Measurements from ENCODE around the gene PRSS27. TPM values are rescaled to one million over a fixed set of nuclear protein-coding genes. Genes with fewer than 3 reads are reported as not detected.

Gene PRSS27
- total RNA-seq, 6 experiments from 2014 or later = 0.17 to 0.43 (median 0.31) TPM

DNA sequence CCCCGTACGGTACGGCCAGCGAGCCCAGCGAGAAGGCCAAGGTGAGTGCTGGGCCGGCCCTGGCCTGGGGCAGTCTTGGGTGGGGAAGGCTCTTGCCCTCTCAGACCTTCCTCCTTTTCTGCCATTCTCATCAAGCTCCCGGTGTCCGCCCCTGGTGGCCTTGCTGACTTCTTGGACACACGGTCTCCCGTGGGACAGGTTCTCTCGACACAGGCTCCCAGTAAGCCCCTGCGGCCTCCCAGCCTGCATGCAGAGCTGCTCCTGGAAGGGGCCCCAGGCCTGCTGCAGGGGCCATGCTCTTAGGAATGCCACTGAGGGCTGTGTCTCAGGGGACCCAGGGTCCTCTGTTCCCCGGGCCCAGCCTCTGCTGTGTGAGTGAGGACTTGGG, 17.6 kb downstream of the PRSS27 start:
- Mint-ChIP-seq H3K36me3 (ENCODE audit: low read depth) (no peaks in the 10 kb centered on the region), H3K4me3 (no peak overlapping the region), H3K27ac (no peak overlapping the region), H3K27me3 (ENCODE audit: insufficient read depth) (no peaks in the 10 kb centered on the region; the same call in none of the 2 replicates), H3K4me1 (ENCODE audit: low read depth) (no peaks in the 10 kb centered on the region), H3K9me3 (no peaks in the 10 kb centered on the region)
- TF ChIP-seq, protein P1, sequence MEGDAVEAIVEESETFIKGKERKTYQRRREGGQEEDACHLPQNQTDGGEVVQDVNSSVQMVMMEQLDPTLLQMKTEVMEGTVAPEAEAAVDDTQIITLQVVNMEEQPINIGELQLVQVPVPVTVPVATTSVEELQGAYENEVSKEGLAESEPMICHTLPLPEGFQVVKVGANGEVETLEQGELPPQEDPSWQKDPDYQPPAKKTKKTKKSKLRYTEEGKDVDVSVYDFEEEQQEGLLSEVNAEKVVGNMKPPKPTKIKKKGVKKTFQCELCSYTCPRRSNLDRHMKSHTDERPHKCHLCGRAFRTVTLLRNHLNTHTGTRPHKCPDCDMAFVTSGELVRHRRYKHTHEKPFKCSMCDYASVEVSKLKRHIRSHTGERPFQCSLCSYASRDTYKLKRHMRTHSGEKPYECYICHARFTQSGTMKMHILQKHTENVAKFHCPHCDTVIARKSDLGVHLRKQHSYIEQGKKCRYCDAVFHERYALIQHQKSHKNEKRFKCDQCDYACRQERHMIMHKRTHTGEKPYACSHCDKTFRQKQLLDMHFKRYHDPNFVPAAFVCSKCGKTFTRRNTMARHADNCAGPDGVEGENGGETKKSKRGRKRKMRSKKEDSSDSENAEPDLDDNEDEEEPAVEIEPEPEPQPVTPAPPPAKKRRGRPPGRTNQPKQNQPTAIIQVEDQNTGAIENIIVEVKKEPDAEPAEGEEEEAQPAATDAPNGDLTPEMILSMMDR (IDR thresholded peaks at IDR 0.05) = no peak
- DNase-seq = no peak

DNA sequence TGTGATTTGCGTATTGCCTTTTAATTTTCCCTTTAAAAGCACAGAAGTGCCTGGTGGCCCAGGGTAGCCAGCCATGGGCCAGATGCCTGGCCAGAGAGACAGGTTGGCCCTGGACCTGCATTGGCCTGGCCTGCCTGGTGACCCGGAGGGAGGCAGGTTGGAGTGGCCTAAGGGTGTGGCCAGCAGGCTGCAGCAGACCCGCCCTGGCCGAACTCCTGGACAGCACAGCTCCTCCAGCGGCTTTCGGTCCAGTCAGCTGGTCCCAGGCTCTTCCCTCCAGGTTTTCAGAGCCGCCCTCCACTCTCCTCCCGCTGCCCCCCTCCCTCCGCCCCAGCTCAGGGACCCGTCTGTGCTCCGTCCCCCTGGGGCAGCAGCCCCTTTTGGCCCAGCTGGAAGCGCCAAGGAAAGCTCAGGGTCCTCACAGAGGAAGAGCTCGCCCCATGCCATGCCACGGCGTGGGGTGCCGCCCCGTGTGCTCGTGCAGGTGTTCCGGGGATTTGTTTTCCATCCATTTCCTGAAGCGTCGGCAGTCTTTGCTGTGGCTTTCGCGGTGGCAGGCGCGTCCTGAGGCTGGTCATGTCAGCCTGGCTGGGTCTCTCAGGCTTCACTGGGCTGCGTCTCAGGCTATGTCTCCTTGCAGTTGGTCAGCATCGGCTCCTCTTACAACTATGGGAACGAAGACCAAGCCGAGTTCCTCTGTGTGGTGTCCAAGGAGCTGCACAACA, 18.1 kb downstream of the PRSS27 start:
- H3K4me3 Mint-ChIP-seq = no peak overlapping the region
- no peaks in the 10 kb centered on the region; the same call in none of the 2 replicates for H3K27me3 Mint-ChIP-seq (ENCODE audit: insufficient read depth)
- no peak overlapping the region for H3K27ac Mint-ChIP-seq
- H3K9me3 Mint-ChIP-seq = no peaks in the 10 kb centered on the region
- TF ChIP-seq, protein P1 (IDR thresholded peaks at IDR 0.05) = no peak
- no peak for DNase-seq
- H3K4me1 Mint-ChIP-seq (ENCODE audit: low read depth) = no peaks in the 10 kb centered on the region
- peaks cover 4% of the 10 kb centered on the region; the same call in 1 of the 2 replicates for H3K36me3 Mint-ChIP-seq (ENCODE audit: low read depth)

DNA sequence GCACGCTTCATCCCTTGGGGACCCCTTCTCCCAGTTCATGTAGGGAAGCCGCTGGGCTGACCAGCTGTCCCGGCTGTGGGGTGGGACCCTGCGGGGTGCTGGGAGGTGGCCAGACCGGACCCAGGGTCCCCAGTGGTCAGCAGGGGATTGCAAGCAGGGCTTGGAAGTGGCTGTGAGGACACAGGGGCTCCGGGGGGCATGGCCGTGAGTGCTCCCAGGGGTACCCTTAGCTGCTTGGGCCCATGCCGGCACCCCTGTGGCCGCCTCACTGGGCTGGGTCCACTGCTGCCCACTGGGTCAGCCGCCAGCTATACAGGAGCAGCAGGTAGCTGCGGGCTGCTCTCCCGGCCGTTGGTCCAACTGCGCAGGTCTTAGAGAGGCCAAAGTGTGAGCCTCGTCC, 18.8 kb downstream of the PRSS27 start:
- peaks cover 7% of the 10 kb centered on the region; the same call in 1 of the 2 replicates for H3K36me3 Mint-ChIP-seq (ENCODE audit: low read depth)
- TF ChIP-seq, protein P1 (IDR thresholded peaks at IDR 0.05) = no peak
- no peaks in the 10 kb centered on the region for H3K4me1 Mint-ChIP-seq (ENCODE audit: low read depth)
- H3K4me3 Mint-ChIP-seq = no peak overlapping the region
- H3K9me3 Mint-ChIP-seq = no peaks in the 10 kb centered on the region
- H3K27ac Mint-ChIP-seq = no peak overlapping the region
- DNase-seq = no peak
- no peaks in the 10 kb centered on the region; the same call in 1 of the 2 replicates for H3K27me3 Mint-ChIP-seq (ENCODE audit: insufficient read depth)

DNA sequence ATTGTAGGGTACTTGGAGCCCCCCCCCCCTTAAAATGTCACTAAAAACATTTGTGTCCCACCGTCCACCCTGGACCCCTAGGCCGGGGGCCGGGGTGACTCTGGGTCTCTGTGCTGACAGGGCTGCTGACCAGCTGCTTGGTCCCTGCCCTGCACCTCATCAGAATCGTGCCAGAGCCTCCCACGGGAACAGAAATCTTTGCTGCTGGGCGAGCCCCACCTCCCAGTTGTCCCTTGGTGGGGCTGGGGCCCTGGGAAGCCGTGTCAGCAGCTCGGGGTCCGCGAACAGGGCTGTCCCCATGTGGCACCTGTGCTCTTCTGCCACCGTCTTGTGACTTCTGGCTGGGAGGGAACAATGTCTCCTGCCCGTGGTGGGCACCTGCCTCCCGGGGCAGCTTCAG, 19.2 kb downstream of the PRSS27 start:
- no peaks in the 10 kb centered on the region; the same call in 1 of the 2 replicates for H3K27me3 Mint-ChIP-seq (ENCODE audit: insufficient read depth)
- no peak overlapping the region for H3K4me3 Mint-ChIP-seq
- TF ChIP-seq, protein P1 (IDR thresholded peaks at IDR 0.05) = no peak
- peaks cover 7% of the 10 kb centered on the region; the same call in 1 of the 2 replicates for H3K36me3 Mint-ChIP-seq (ENCODE audit: low read depth)
- no peaks in the 10 kb centered on the region for H3K9me3 Mint-ChIP-seq
- H3K27ac Mint-ChIP-seq = no peak overlapping the region
- H3K4me1 Mint-ChIP-seq (ENCODE audit: low read depth) = no peaks in the 10 kb centered on the region
- no peak for DNase-seq

DNA sequence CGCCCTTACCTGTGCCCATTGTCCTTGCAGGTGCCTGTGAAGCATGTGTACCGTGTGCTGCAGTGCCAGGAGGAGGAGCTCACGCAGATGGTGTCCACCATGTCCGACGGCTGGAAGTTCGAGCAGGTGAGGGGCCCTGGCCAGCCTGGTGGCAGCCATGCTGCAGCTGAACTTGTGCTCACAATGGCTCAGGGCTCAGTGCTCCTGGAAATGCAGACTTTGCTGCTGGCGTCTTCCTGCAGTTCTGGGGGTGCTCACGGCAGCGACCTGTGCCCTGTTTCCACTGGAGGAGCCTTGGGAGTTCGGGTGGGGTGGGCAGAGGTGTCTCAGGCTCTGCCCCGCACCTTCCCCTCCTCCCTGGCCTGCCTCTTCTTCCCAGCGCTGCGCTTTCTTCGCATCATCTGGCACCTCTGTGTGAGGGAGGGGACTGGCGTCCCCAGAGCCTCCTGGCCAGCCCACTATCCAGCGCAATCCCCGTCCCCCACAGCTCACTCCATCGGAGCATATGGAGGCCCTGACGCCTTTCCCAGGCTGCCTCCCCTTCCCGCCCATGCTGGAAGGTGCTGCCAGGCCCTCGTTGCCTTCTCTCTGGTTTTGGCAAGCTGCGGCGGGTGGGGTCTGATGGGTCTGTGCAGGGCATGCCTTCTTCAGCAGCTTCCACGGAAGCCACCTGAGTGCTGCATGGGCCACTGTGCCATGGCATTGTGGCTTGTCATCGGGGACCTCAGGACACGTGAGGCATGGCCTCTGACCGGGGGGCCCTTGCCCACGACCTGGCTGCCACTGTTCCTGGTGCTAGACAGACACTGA, 20.0 kb downstream of the PRSS27 start:
- Mint-ChIP-seq H3K4me1 (ENCODE audit: low read depth) (no peaks in the 10 kb centered on the region), H3K4me3 (no peak overlapping the region), H3K9me3 (no peaks in the 10 kb centered on the region), H3K27ac (no peak overlapping the region), H3K36me3 (ENCODE audit: low read depth) (peaks cover 7% of the 10 kb centered on the region; the same call in 1 of the 2 replicates), H3K27me3 (ENCODE audit: insufficient read depth) (no peaks in the 10 kb centered on the region)
- TF ChIP-seq, protein P1 (IDR thresholded peaks at IDR 0.05) = no peak
- DNase-seq = no peak
